CD1c-positive myeloid dendritic cell (primary cell): ENCODE measurements around the gene S100PBP.
"Not testable (repeated sequence)": the region's sequence is repeated elsewhere in the genome, so short reads cannot be mapped to it uniquely, and the experiment has no call there.

Experiments used
- DNase-seq: peaks from one replicate; pipeline ENCODE4 v3.0.0-alpha.2; 2016; ENCODE audit errors: extremely low spot score

S100PBP gene

GRCh38 chr1:32900371-32900955, 83.0 kb downstream of the S100PBP start:
- no peak for DNase-seq

- peak; percentile 24 for DNase-seq
Observed at GRCh38 chr1:32900956-32901822, 83.7 kb downstream of the S100PBP start, which contains the start of gene TMEM54. Gene TMEM54 (minus strand): TSS chr1:32901389. CDS start chr1:32901238, 151 bp downstream.

- DNase-seq, result no peak
Observed at GRCh38 chr1:32901823-32902534, 84.5 kb downstream of the S100PBP start.

- no peak for DNase-seq
Observed at GRCh38 chr1:32902535-32902920, 85.1 kb downstream of the S100PBP start.

- no peak for DNase-seq
Observed at GRCh38 chr1:32903991-32904785, 86.7 kb downstream of the S100PBP start.

- no peak for DNase-seq
Observed at GRCh38 chr1:32904797-32905196, 87.3 kb downstream of the S100PBP start.

GRCh38 chr1:32905588-32905987, 88.1 kb downstream of the S100PBP start:
- DNase-seq, result not testable (repeated sequence)

- DNase-seq, result no peak
Observed at GRCh38 chr1:32906654-32907053, 89.2 kb downstream of the S100PBP start.

- DNase-seq, result peak; percentile 25
Observed at GRCh38 chr1:32907435-32907834, 90.0 kb downstream of the S100PBP start.
